A549 treated with ZK216348 at 1 μM for 4 hours (cell line): Measurements from ENCODE around the gene OR6C65. TPM values are rescaled to one million over a fixed set of nuclear protein-coding genes. Genes with fewer than 3 reads are reported as not detected.

ENCODE experiments used
- total RNA-seq: library from RNA; stranded (reverse); fragments of 200-300 nt; extraction: Qiagen RNA extraction; gene quantifications from 5 replicates; pipeline ENCODE4 v1.2.3, GENCODE V29; 2022; ENCODE audit warnings: low read depth

The OR6C65 gene
- not detected in 5 replicates for total RNA-seq

DNA sequence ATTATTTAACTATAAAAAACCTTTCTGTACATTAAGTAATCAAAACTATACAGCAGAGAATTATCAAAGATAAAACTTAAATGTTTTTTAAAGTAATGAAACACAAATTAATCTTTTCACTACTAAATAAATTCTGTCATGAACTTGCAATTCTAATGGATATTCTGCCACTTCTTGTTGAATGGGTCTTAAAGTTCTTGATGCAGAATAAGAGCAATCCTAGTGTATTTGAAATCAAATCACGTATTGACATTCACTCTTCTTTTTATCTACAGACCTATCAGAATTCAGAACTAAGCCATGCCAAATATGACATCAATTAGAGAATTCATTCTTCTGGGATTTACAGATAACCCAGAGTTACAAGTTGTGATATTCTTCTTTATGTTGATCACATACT is at the start of gene OR6C65:
Gene OR6C65, plus strand, starts transcription at position 301 of the 400 bp plus-strand sequence. Its CDS starts 0 bp downstream, at position 301.

DNA sequence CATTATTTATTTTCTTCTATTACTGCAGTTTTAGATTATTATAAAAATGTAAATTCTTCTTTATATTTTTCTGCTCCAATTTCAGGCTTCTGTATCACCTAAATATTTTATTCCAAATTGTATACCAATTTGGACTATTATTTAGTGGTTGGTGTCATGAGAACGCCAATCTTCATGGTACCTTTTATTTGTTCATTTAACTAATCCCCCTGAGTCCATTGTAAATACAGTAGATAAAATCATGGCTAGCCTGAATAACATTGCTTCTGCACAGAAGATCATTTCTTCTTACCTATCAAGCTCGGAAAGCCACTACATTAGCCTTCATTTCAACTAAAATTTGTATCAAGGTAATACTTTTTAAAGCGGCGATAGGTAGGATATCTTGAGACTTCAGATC is 37.7 kb upstream of the OR6C65 start, which contains the start of gene OR6C75:
Gene OR6C75, plus strand, starts transcription at position 301 of the 400 bp plus-strand sequence. CDS start 2,136 bp downstream, outside the sequence.

DNA sequence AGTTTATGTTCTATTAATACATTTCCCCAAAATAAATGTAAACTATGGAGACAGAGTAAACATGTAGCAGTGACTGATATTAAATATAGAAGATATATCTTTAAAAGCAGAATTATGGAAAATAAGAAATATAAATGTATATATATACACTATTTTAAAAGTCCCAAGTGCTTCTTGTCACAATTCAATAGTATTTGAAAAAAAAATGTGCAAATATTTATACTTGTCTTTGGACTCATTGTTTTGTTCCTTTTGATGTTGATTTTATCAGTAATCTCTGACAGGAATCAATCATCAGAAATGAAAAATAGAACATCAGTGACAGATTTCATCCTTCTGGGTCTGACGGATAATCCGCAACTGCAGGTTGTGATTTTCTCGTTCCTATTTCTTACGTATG is 25.6 kb downstream of the OR6C65 start, which contains the start of gene OR6C76:
Gene OR6C76, plus strand, starts transcription at position 301 of the 400 bp plus-strand sequence. Its CDS starts 0 bp downstream, at position 301.

DNA sequence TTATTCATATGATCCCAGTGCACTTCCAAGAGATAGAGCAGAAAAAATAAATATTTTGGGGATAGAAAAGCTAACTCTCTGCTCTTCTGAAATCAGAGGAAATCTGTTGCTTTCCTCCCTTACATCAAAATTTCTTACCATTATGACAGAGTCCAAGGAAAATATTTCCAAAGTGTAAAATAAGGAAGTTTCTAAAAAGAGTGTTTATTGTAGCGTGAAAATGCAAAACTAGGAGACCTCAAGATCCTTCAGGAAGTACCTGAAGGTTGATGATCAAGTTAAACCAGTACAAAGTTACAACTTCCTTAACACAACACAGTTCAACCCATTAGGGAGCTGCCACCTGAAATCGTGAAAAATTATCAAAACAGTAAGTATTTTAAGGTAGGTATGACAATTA is 43.4 kb downstream of the OR6C65 start, which contains the start of gene OR6C2:
Gene OR6C2, plus strand, starts transcription at position 301 of the 400 bp plus-strand sequence. CDS start 8,138 bp downstream, outside the sequence.

Other genes with a start within 250 kb of the OR6C65 start
- gene OR10A7, start 179.5 kb upstream of the OR6C65 start, total RNA-seq = not detected in 5 replicates
- gene OR6C74, start 155.9 kb upstream of the OR6C65 start, total RNA-seq = not detected in 5 replicates
- gene OR6C6, start 104.0 kb upstream of the OR6C65 start, total RNA-seq = not detected in 5 replicates
- not detected in 5 replicates for gene OR6C1, start 86.2 kb upstream of the OR6C65 start, total RNA-seq
- gene OR6C3, start 69.8 kb upstream of the OR6C65 start, total RNA-seq = not detected in 5 replicates
- gene OR6C75, start 37.6 kb upstream of the OR6C65 start, total RNA-seq = not detected in 5 replicates
- gene OR6C76, start 25.7 kb downstream of the OR6C65 start, total RNA-seq = not detected in 5 replicates
- gene OR6C2, start 43.5 kb downstream of the OR6C65 start, total RNA-seq = not detected in 5 replicates
- not detected in 5 replicates for gene OR6C70, start 69.6 kb downstream of the OR6C65 start, total RNA-seq
- not detected in 5 replicates for gene OR6C68, start 91.8 kb downstream of the OR6C65 start, total RNA-seq
- gene OR6C4, start 149.1 kb downstream of the OR6C65 start, total RNA-seq = not detected in 5 replicates
- not detected in 5 replicates for gene OR2AP1, start 171.9 kb downstream of the OR6C65 start, total RNA-seq
- not detected in 5 replicates for gene OR10P1, start 236.4 kb downstream of the OR6C65 start, total RNA-seq